Stimulated activated CD8-positive, alpha-beta memory T cell treated with anti-CD3 and anti-CD28 coated beads, Interleukin-2, amount 100 ng/mL, for 1 hour (primary cell): Measurements from ENCODE around the gene HKDC1.

Experiments used
- DNase-seq, 2 donors: peaks; one replicate each; pipeline ENCODE4 v3.0.0-alpha.2; 2020; ENCODE audit warnings: low read depth in 2 of 2

The HKDC1 gene

GRCh38 chr10:69216577-69217118 is 3.5 kb upstream of the HKDC1 start:
- no peak for DNase-seq

DNA sequence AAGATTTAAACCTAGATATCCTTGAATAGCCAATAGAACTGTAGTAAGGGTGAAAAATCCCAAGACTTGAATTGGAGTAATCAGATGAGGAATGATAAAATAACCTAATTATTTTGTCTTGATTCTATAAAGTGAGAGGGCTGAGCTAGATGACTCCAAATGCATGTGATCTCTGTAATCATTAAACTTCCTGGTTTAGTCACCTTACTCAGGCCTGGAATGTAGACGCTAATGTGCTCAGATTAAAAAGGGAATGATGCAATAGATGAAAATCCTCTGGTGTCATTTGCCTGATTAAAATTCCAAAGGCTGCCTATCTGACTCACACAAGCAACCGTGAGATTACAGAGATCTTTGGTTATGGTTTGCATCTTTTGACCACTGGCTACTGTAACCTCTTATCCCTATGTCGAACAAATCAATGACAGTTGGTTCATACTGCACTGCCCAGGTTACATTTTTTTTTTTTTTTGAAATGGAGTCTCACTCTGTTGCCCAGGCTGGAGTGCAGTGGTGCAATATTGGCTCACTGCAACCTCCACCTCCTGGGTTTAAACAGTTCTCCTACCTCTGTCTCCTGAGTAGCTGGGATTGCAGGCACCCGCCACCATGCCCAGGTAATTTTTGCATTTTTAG is 2.9 kb upstream of the HKDC1 start:
- no peak for DNase-seq

DNA sequence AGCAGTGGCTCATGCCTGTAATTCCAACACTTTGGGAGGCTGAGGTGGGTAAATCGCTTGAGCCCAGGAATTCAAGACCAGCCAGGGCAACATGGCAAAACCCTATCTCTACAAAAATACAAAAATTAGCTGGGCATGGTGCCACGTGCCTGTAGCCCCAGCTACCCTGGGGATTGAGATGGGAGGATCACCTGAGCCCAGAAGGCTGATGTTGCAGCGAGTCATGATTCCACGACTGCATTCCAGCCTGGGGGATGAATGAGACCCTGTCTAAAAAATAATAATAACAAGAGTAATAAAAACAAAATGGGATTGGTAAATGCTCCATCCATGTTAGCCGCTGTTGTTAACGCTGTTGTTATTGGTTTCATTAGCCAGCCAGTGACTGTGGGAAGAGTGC is 1.3 kb upstream of the HKDC1 start:
- no peak for DNase-seq

DNA sequence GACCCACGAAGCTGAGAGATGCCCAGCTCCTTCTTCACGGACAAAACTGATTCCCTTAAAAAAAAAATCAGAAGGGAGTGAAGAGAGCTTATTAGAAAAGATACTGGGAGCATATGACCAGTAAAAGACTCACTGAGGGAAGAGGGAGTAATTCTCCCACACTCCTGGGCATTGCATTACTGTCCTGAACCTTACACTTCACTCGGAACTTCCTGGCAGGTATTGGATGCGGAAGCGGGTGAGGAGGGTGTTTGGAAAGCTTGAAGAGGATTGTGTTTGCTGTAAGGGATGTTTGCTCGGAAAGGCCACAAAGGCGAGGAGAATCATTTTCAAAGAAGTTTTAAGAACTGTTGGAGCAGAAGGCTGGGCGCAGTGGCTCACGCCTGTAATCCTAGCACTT is 375 bp downstream of the HKDC1 start:
- no peak for DNase-seq

DNA sequence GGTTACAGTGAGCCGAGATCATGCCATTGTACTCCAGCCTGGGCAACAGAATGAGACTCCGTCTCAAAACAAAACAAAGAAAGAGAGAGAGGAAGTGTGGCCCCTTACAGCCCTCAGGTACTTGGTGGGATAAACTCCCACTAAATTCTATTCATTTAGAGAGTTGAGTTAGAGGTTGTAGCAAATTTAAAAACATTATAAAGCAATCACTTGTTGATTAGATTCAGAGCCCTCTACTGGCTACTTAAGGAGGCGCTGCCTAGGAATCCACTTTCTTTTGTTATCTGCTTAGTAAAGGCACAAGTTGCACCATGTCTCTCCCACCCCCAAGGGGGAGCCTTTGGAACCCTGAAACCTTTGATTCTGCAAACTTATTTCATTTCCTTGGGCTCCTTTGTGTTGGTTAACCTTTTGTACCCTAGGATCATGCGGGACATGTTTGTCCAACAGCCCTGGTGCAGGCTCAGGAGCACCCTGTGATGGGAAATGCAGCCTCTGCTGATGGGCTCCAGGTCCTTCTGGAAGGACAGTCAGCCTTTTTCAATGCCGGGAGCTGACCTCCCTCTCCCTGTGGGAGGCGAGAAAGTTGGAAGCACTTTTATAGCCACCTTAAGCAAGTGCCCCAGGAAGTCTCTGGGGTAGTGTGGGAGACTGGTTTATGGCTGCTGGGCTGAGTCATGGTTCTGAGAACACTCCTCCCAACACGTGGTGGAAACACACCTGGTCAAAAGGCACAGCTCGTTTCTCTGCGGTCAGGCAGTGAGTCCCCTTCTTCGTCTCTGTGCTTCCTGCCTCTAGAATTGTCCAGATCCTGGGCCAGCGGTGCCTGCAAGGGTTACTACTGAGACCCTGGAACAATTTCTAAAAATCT is 2.3 kb downstream of the HKDC1 start:
- DNase-seq: peak; percentile 44 to 58

- DNase-seq: no peak
Observed at GRCh38 chr10:69223028-69223342, 2.9 kb downstream of the HKDC1 start.

GRCh38 chr10:69224862-69225657 is 4.9 kb downstream of the HKDC1 start:
- no peak for DNase-seq

DNA sequence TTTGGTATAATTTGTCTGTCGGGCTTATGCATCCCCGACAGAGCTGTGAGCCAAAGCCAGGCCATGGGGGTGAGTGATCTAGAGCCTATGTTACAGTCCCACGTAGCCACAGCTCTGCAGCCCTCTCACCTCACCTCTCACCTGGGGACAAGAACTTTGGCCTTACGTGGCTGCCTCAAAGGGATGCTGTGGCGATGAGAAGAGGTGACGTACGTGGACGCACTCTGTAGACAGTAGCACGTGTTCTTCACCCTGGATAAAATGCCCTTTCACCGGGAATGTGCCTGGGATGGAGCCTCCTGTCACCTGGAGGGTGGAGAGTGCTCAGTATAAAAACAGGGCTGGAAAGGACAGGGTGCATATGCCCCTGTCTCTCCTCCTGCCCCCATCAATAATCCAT is 5.5 kb downstream of the HKDC1 start:
- DNase-seq: no peak

DNA sequence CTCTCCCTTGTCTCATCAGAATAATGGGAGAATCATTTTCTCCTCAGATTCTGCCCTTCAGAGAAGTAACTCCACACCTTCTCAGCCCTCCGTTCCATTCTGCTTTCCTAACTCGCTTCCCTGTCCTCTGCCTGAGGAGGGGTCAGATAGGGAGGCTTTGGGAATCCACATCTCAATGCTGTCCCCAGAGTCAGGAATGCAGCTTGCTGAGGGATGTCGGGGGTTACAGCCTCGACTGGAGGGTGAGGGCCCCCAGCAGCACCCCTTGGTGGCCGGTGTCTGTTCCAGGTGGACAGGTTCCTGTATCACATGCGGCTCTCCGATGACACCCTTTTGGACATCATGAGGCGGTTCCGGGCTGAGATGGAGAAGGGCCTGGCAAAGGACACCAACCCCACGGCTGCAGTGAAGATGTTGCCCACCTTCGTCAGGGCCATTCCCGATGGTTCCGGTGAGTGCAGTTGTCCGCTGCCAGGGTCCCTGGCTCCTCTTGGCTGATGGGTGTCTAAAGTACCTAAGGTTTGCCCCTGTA is 6.9 kb downstream of the HKDC1 start:
- no peak for DNase-seq

DNA sequence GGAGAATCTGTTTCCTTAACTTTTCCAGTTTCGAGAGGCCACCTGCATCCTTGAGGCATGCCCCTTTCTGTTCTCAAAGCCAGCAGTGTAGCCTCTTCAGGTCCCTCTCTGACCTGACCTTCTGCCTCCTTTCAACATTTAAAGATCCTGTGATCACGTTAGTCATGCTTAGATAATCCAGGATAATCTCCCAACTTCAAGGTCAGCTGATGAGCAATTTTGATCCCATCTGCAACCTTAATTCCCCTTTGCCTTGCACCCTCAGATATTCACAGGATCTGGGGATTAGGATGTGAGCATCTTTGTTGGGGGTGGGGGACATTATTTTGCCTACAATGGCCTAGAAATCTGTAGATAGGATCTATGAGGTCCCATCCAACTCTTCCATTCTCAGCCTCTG is 8.0 kb downstream of the HKDC1 start:
- DNase-seq: no peak

GRCh38 chr10:69229616-69229916 is 9.4 kb downstream of the HKDC1 start:
- no peak for DNase-seq

- DNase-seq: no peak
Observed at GRCh38 chr10:69230128-69230527, 10.0 kb downstream of the HKDC1 start.

DNA sequence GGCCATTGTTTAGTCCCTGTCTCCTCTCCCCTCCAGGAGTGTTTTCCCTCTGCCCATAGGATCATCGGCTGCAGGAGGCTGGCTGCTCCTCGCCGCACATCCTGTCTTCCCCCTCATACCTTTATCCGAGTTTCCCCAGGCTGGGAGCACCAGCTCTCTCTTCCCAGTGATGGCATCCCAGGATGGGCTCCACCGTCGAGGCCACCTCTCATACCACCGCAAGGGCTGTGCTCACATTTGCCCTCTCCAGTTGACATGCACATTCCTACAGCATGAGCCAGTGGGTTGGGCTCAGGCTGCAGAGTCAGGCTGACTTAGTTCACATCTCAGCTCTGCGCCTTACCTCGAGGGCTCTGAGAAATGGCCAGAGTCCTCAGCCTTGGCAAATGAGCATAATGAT is 12.1 kb downstream of the HKDC1 start:
- DNase-seq: no peak

DNA sequence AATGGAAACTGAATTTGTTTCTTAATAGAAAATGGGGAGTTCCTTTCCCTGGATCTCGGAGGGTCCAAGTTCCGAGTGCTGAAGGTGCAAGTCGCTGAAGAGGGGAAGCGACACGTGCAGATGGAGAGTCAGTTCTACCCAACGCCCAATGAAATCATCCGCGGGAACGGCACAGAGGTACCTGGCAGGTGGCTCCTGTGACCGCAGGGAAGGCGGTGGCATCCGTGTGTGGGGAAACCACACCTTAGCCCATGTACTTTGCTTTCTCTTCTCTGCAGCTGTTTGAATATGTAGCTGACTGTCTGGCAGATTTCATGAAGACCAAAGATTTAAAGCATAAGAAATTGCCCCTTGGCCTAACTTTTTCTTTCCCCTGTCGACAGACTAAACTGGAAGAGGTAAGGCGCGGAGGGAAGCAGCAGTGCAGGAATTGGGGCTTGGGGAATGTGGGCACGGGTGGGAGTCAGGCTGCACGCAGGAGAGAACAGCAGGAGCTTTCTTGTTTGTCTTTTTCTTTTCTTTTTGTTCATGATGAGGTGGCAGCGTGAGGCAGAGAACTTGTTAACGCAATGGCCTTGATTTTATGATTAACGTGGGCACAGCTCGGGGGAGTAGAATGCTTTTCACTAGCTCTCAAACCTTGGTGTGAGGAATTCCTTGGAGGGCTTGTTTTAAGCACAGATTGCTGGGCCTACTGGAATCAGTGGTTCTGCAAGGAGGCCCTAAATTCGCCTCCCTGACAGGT is 12.8 kb downstream of the HKDC1 start:
- no peak for DNase-seq

DNA sequence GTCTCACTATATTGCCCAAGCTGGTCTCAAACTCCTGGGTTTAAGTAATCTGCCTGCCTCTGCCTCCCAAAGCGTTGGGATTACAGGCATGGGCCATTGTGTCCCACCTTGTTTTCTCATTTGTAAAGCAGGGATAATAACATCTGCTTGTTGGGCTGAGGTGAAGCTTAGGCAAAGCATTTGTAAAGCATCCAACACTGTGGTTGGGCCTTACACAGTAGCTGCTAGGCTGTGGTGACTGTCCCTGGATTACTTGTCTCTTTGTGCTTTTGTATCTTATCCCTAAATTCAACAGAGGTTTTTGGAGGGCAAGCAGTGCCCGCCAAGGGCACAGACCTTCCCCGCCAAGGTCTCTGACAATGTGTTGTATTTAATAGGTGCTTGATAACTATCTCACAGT is 14.3 kb downstream of the HKDC1 start:
- no peak for DNase-seq

- DNase-seq: peak; percentile 77 to 78
Observed at GRCh38 chr10:69237528-69238159, 17.5 kb downstream of the HKDC1 start.

- no peak for DNase-seq
Observed at GRCh38 chr10:69239136-69239535, 19.0 kb downstream of the HKDC1 start.

DNA sequence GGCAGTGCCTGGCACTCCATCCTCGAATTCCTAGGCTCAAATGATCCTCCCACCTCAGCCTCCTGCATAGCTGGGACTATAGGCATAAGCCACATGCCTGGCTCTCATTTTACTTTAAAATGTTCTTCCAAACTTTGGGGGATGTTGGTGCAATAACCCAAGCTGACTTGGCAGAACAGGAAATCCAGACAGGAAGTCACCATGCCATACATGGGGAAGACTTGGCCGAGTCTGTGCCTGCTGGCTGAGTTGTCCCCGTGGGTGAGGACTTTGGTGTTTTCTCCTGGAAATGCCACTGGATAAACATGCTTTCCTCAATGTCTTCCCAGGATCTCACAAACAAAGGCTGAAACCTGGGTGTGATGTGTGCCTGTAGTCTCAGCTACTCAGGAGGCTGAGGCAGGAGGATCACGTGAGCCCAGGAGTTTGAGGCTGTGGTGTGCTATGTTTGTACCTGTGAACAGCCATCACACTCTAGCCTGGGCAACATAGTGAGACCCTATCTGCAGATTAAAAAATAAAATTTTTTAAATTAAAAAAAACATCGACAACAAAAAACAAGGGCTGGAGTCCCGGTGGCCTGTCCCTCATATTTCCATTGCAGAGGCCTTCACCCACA is 19.8 kb downstream of the HKDC1 start:
- DNase-seq: no peak

DNA sequence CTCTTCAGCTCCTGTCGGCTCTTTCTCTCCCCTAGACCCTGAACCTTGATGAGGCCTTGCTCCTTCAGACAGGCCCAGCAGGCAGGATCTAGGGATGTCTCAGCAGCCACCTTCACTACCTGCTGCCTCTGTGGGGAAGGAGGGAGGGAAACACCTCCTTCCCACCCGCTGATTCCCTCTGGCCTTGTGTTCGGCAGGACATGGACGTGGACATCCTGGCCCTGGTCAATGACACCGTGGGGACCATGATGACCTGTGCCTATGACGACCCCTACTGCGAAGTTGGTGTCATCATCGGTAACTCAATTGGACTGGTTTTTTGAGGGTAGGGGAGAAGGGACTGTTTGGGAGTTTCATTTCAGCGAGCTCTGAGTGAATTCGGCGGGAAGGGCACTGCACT is 20.3 kb downstream of the HKDC1 start:
- DNase-seq: no peak

GRCh38 chr10:69241575-69241974 is 21.4 kb downstream of the HKDC1 start:
- no peak for DNase-seq
